ENCODE data around the gene OR6C65. TPM values are rescaled to one million over a fixed set of nuclear protein-coding genes. Genes with fewer than 3 reads are reported as not detected.
"Not testable (repeated sequence)": the region's sequence is repeated elsewhere in the genome, so short reads cannot be mapped to it uniquely, and the experiment has no call there.

The OR6C65 gene
- total RNA-seq, 1 donor from 2014 or later, result not detected

DNA sequence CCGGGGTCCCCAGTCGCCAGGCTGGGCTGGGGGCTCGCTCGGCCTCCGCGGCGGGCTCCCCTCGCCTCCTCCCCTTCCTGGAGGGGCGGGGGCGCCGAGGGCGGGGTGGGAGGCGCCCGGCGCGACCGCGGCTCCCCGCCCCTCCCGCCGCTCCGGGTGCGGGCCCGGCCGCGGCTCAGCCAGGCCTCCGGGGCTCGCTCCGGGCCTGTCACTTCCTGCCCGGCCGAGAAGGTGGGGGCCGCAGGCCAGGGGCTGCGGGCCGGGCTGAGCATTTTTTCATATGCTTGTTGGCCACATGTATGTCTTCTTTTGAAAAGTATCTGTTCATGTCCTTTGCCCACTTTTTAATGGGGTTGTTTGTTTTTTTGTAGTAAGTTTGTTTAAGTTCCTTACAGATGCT, 14.6 kb downstream of the OR6C65 start:
- peak overlapping the region; percentile 99 for H2AFZ ChIP-seq (replicated peaks)
- not testable (repeated sequence) for H3K36me3 ChIP-seq; H3K9me3 ChIP-seq (ENCODE audit: low read depth); H4K20me1 ChIP-seq (ENCODE audit: low read depth); H3K27me3 Mint-ChIP-seq (ENCODE audit: insufficient read depth, low read depth); H3K27me3 ChIP-seq; H3K27ac ChIP-seq; H3K27ac Mint-ChIP-seq; H3F3A ChIP-seq (ENCODE audit: low read depth); H3K4me1 ChIP-seq; H3K9me3 Mint-ChIP-seq; H3K36me3 Mint-ChIP-seq; H3K9ac ChIP-seq; H3K79me2 ChIP-seq (ENCODE audit: low read depth); H3K4me1 Mint-ChIP-seq; DNase-seq (ENCODE audit: low spot score)
- peak overlapping the region; percentile 42 for H3K4me3 ChIP-seq
- peak overlapping the region; percentile 12 for H3K4me3 Mint-ChIP-seq
- peak overlapping the region; percentile 82 for H3K4me2 ChIP-seq

DNA sequence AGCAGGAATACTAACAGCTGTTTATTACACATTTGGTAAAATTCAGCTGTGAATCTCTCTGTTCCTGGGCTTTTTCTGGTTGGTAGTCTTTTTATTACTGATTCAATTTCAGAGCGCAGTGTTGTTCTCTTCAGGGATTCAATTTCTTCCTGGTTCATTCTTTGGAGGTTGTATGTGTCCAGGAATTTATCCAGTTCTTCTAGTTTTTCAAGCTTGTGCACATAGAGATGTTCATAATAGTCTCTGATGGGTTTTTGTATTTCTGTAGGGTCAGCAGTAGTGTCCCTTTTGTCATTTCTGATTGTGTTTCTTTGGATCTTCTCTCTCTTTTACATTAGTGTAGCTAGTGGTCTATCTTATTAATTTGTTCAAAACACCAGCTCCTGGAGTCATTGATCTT, 16.6 kb downstream of the OR6C65 start:
- no peak overlapping the region for H3K4me3 ChIP-seq

DNA sequence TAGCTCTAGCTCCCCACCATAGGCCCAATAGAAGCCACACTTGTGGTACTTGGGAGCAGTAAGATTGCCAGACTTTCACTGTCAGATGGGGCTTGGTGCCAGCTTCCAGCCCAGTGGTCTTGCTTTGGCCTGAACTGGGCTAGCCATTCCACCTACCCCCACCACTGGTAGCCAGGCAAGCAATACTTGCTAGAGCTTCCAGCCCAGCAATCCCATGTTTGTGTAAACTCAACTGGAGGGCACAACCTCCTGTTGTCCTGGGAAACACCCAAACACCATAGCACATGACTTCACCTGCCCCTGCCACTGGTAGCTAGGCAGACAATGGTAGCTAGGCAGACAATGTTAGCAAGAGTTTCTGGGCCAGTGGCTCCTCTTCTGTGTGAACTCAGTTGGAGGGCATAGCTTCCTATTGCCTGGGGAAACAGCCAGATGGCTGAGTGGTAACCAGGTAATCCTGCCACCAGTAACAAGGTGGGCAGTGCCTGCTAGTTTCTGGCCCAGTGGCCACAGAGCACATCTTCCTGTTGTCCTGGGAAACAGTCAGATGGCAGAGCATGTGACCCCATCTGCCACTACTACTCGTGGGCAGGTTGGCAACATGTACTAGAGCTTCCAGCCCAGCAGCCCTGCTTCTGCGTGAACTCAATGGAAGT, 20.1 kb downstream of the OR6C65 start:
- Mint-ChIP-seq H3K4me3 (no peak overlapping the region), H3K4me1 (peaks cover 7% of the 10 kb centered on the region), H3K9me3 (no peaks in the 10 kb centered on the region), H3K27ac (no peak overlapping the region), H3K36me3 (no peaks in the 10 kb centered on the region), H3K27me3 (ENCODE audit: insufficient read depth, low read depth) (no peaks in the 10 kb centered on the region)
- Histone ChIP-seq H3K27me3 (no peaks in the 10 kb centered on the region), H3K36me3 (no peaks in the 10 kb centered on the region), H2AFZ (replicated peaks) (no peak overlapping the region), H3K9ac (no peak overlapping the region), H3K9me3 (ENCODE audit: low read depth) (no peaks in the 10 kb centered on the region), H3K27ac (no peak overlapping the region), H3K4me3 (no peak overlapping the region), H3K4me1 (peaks cover under 1% of the 10 kb centered on the region), H3K79me2 (ENCODE audit: low read depth) (no peaks in the 10 kb centered on the region), H3F3A (ENCODE audit: low read depth) (peaks cover 2% of the 10 kb centered on the region), H3K4me2 (no peak overlapping the region), H4K20me1 (ENCODE audit: low read depth) (no peaks in the 10 kb centered on the region)
- DNase-seq (ENCODE audit: low spot score), result no peak
- TF ChIP-seq, protein P1, sequence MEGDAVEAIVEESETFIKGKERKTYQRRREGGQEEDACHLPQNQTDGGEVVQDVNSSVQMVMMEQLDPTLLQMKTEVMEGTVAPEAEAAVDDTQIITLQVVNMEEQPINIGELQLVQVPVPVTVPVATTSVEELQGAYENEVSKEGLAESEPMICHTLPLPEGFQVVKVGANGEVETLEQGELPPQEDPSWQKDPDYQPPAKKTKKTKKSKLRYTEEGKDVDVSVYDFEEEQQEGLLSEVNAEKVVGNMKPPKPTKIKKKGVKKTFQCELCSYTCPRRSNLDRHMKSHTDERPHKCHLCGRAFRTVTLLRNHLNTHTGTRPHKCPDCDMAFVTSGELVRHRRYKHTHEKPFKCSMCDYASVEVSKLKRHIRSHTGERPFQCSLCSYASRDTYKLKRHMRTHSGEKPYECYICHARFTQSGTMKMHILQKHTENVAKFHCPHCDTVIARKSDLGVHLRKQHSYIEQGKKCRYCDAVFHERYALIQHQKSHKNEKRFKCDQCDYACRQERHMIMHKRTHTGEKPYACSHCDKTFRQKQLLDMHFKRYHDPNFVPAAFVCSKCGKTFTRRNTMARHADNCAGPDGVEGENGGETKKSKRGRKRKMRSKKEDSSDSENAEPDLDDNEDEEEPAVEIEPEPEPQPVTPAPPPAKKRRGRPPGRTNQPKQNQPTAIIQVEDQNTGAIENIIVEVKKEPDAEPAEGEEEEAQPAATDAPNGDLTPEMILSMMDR (IDR thresholded peaks at IDR 0.05), result no peak
- TF ChIP-seq EZH2phosphoT487 (IDR thresholded peaks at IDR 0.05) (no peak), EZH2 (IDR thresholded peaks at IDR 0.05) (no peak)

More for the DNA sequence above, 16.6 kb downstream of the OR6C65 start:
- Histone ChIP-seq H3K27me3 (no peaks in the 10 kb centered on the region), H3K9ac (no peak overlapping the region), H3K27ac (no peak overlapping the region), H3K36me3 (no peaks in the 10 kb centered on the region), H3K4me1 (peaks cover 4% of the 10 kb centered on the region), H3K79me2 (ENCODE audit: low read depth) (no peaks in the 10 kb centered on the region), H2AFZ (replicated peaks) (no peak overlapping the region), H3F3A (ENCODE audit: low read depth) (peaks cover 7% of the 10 kb centered on the region), H3K4me2 (no peak overlapping the region), H3K9me3 (ENCODE audit: low read depth) (no peaks in the 10 kb centered on the region), H4K20me1 (ENCODE audit: low read depth) (no peaks in the 10 kb centered on the region)
- H3K36me3 Mint-ChIP-seq, result no peaks in the 10 kb centered on the region
- H3K4me3 Mint-ChIP-seq, result no peak overlapping the region
- no peak overlapping the region for H3K27ac Mint-ChIP-seq
- TF ChIP-seq, protein P1 (IDR thresholded peaks at IDR 0.05), result no peak
- no peak for TF ChIP-seq EZH2 (IDR thresholded peaks at IDR 0.05)
- no peak for TF ChIP-seq EZH2phosphoT487 (IDR thresholded peaks at IDR 0.05)
- H3K4me1 Mint-ChIP-seq, result peaks cover 11% of the 10 kb centered on the region
- DNase-seq (ENCODE audit: low spot score), result no peak
- no peaks in the 10 kb centered on the region for H3K9me3 Mint-ChIP-seq
- H3K27me3 Mint-ChIP-seq (ENCODE audit: insufficient read depth, low read depth), result no peaks in the 10 kb centered on the region

DNA sequence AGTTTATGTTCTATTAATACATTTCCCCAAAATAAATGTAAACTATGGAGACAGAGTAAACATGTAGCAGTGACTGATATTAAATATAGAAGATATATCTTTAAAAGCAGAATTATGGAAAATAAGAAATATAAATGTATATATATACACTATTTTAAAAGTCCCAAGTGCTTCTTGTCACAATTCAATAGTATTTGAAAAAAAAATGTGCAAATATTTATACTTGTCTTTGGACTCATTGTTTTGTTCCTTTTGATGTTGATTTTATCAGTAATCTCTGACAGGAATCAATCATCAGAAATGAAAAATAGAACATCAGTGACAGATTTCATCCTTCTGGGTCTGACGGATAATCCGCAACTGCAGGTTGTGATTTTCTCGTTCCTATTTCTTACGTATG, 25.6 kb downstream of the OR6C65 start, which contains the start of gene OR6C76:
OR6C76 (plus strand) TSS at position 301 of the 400 bp plus-strand sequence; CDS start at position 301, 0 bp downstream.
- Histone ChIP-seq H3K4me3 (no peak within 1 kb of the TSS), H4K20me1 (ENCODE audit: low read depth) (no peaks in the 10 kb centered on the region), H3K4me2 (no peak within 1 kb of the TSS), H3K36me3 (no peaks in the 10 kb centered on the region), H3K27me3 (no peaks in the 10 kb centered on the region), H3K27ac (no peak within 1 kb of the TSS), H3F3A (ENCODE audit: low read depth) (peaks cover 10% of the 10 kb centered on the region), H2AFZ (replicated peaks) (peak within 1 kb of the TSS; percentile 64), H3K9me3 (ENCODE audit: low read depth) (no peaks in the 10 kb centered on the region), H3K79me2 (ENCODE audit: low read depth) (no peaks in the 10 kb centered on the region), H3K4me1 (no peaks in the 10 kb centered on the region), H3K9ac (no peak within 1 kb of the TSS)
- Mint-ChIP-seq H3K27ac (no peak within 1 kb of the TSS), H3K4me3 (no peak within 1 kb of the TSS), H3K36me3 (no peaks in the 10 kb centered on the region), H3K9me3 (no peaks in the 10 kb centered on the region), H3K27me3 (ENCODE audit: insufficient read depth, low read depth) (no peaks in the 10 kb centered on the region), H3K4me1 (peaks cover 4% of the 10 kb centered on the region)
- DNase-seq (ENCODE audit: low spot score), result no peak
- TF ChIP-seq EZH2 (IDR thresholded peaks at IDR 0.05) (no peak), EZH2phosphoT487 (IDR thresholded peaks at IDR 0.05) (no peak)
- TF ChIP-seq, protein P1 (IDR thresholded peaks at IDR 0.05), result no peak
